GM21737 (cell line): Measurements from ENCODE around the gene TYSND1.
"Not testable (repeated sequence)": the region's sequence is repeated elsewhere in the genome, so short reads cannot be mapped to it uniquely, and the experiment has no call there.

Source experiments
- ATAC-seq: cut with Tn5 transposase; IDR thresholded peaks from one replicate; pipeline ENCODE4 v1.9.1; 2021; ENCODE audit warnings: mild to moderate bottlenecking, moderate library complexity; ENCODE audit not compliant: unreplicated experiment

The TYSND1 gene

GRCh38 chr10:70112071-70112470 lies 34.4 kb downstream of the TYSND1 start:
- no peak for ATAC-seq

- no peak for ATAC-seq
Observed at GRCh38 chr10:70111496-70111895, 35.0 kb downstream of the TYSND1 start.

- no peak for ATAC-seq
Observed at GRCh38 chr10:70109064-70109729, 37.3 kb downstream of the TYSND1 start.

GRCh38 chr10:70106958-70107791 lies 39.3 kb downstream of the TYSND1 start:
- no peak for ATAC-seq

- ATAC-seq, result no peak
Observed at GRCh38 chr10:70101668-70102067, 44.8 kb downstream of the TYSND1 start.

- ATAC-seq, result not testable (repeated sequence)
Observed at GRCh38 chr10:70101068-70101562, 45.4 kb downstream of the TYSND1 start.

- no peak for ATAC-seq
Observed at GRCh38 chr10:70098271-70098670, 48.2 kb downstream of the TYSND1 start.

GRCh38 chr10:70097459-70097858 lies 49.0 kb downstream of the TYSND1 start:
- no peak for ATAC-seq

- no peak for ATAC-seq
Observed at GRCh38 chr10:70096705-70097420, 49.6 kb downstream of the TYSND1 start.

- ATAC-seq, result no peak
Observed at GRCh38 chr10:70096016-70096704, 50.3 kb downstream of the TYSND1 start.

- no peak for ATAC-seq
Observed at GRCh38 chr10:70094250-70094649, 52.2 kb downstream of the TYSND1 start.

GRCh38 chr10:70093335-70093944 lies 53.1 kb downstream of the TYSND1 start:
- ATAC-seq, result no peak

- ATAC-seq, result no peak
Observed at GRCh38 chr10:70092389-70092718, 54.1 kb downstream of the TYSND1 start.

- no peak for ATAC-seq
Observed at GRCh38 chr10:70090951-70091350, 55.5 kb downstream of the TYSND1 start.

- no peak for ATAC-seq
Observed at GRCh38 chr10:70090013-70090412, 56.5 kb downstream of the TYSND1 start.

- ATAC-seq, result no peak
Observed at GRCh38 chr10:70088308-70088698, 58.2 kb downstream of the TYSND1 start.
